ENCODE results near the gene ENHO. TPM values are rescaled to one million over a fixed set of nuclear protein-coding genes. Genes with fewer than 3 reads are reported as not detected.

The ENHO gene
- total RNA-seq, 1 donor from 2014 or later = 0.86 TPM

- no peak for DNase-seq (ENCODE audit: extremely low spot score, unreplicated experiment)
- H3K27ac Mint-ChIP-seq (ENCODE audit: unreplicated experiment) = no peak overlapping the region
- H3K4me1 Mint-ChIP-seq (ENCODE audit: unreplicated experiment) = peaks cover 25% of the 10 kb centered on the region
- H3K27me3 Mint-ChIP-seq (ENCODE audit: unreplicated experiment) = peaks cover 8% of the 10 kb centered on the region
- H3K36me3 Mint-ChIP-seq (ENCODE audit: unreplicated experiment) = no peaks in the 10 kb centered on the region
- no peak overlapping the region for H3K4me3 Mint-ChIP-seq (ENCODE audit: unreplicated experiment)
- H3K9me3 Mint-ChIP-seq (ENCODE audit: unreplicated experiment) = no peaks in the 10 kb centered on the region
- TF ChIP-seq, protein P1, sequence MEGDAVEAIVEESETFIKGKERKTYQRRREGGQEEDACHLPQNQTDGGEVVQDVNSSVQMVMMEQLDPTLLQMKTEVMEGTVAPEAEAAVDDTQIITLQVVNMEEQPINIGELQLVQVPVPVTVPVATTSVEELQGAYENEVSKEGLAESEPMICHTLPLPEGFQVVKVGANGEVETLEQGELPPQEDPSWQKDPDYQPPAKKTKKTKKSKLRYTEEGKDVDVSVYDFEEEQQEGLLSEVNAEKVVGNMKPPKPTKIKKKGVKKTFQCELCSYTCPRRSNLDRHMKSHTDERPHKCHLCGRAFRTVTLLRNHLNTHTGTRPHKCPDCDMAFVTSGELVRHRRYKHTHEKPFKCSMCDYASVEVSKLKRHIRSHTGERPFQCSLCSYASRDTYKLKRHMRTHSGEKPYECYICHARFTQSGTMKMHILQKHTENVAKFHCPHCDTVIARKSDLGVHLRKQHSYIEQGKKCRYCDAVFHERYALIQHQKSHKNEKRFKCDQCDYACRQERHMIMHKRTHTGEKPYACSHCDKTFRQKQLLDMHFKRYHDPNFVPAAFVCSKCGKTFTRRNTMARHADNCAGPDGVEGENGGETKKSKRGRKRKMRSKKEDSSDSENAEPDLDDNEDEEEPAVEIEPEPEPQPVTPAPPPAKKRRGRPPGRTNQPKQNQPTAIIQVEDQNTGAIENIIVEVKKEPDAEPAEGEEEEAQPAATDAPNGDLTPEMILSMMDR (IDR thresholded peaks at IDR 0.05) = no peak
These were observed 34.2 kb upstream of the ENHO start for GRCh38 chr9:34556949-34557348.

GRCh38 chr9:34555936-34556525 is 33.2 kb upstream of the ENHO start:
- peaks cover 24% of the 10 kb centered on the region for H3K4me1 Mint-ChIP-seq (ENCODE audit: unreplicated experiment)
- H3K4me3 Mint-ChIP-seq (ENCODE audit: unreplicated experiment) = no peak overlapping the region
- TF ChIP-seq, protein P1 (IDR thresholded peaks at IDR 0.05) = no peak
- no peaks in the 10 kb centered on the region for H3K36me3 Mint-ChIP-seq (ENCODE audit: unreplicated experiment)
- peaks cover 8% of the 10 kb centered on the region for H3K27me3 Mint-ChIP-seq (ENCODE audit: unreplicated experiment)
- DNase-seq (ENCODE audit: extremely low spot score, unreplicated experiment) = no peak
- H3K9me3 Mint-ChIP-seq (ENCODE audit: unreplicated experiment) = no peaks in the 10 kb centered on the region
- H3K27ac Mint-ChIP-seq (ENCODE audit: unreplicated experiment) = no peak overlapping the region

DNA sequence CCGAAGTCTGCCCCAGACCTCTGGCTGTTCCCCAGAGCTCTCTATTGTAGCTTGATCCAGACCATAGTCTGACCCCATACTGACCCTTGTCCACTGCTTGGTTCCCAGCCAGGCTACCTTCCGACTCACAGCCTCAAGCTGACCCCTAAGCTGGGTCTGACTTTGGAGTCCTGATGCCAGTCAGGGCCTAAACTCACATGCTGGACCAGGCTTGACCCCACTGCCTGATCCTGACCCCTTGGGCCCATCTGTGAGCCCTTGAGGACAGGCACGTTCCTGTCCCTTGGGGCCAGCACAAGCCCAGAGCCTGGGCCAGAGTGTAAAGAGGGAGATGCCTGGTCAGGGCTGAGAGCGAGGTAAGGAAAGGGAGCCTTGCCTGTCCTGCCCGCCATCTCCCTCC is 32.7 kb upstream of the ENHO start:
- no peak overlapping the region for H3K27ac Mint-ChIP-seq (ENCODE audit: unreplicated experiment)
- DNase-seq (ENCODE audit: extremely low spot score, unreplicated experiment) = no peak
- no peaks in the 10 kb centered on the region for H3K9me3 Mint-ChIP-seq (ENCODE audit: unreplicated experiment)
- no peak overlapping the region for H3K4me3 Mint-ChIP-seq (ENCODE audit: unreplicated experiment)
- TF ChIP-seq, protein P1 (IDR thresholded peaks at IDR 0.05) = no peak
- H3K4me1 Mint-ChIP-seq (ENCODE audit: unreplicated experiment) = peaks cover 24% of the 10 kb centered on the region
- no peaks in the 10 kb centered on the region for H3K36me3 Mint-ChIP-seq (ENCODE audit: unreplicated experiment)
- H3K27me3 Mint-ChIP-seq (ENCODE audit: unreplicated experiment) = peaks cover 8% of the 10 kb centered on the region

GRCh38 chr9:34555002-34555348 is 32.2 kb upstream of the ENHO start:
- H3K4me3 Mint-ChIP-seq (ENCODE audit: unreplicated experiment) = no peak overlapping the region
- TF ChIP-seq, protein P1 (IDR thresholded peaks at IDR 0.05) = no peak
- no peak overlapping the region for H3K27ac Mint-ChIP-seq (ENCODE audit: unreplicated experiment)
- H3K27me3 Mint-ChIP-seq (ENCODE audit: unreplicated experiment) = peaks cover 5% of the 10 kb centered on the region
- DNase-seq (ENCODE audit: extremely low spot score, unreplicated experiment) = no peak
- H3K36me3 Mint-ChIP-seq (ENCODE audit: unreplicated experiment) = no peaks in the 10 kb centered on the region
- no peaks in the 10 kb centered on the region for H3K9me3 Mint-ChIP-seq (ENCODE audit: unreplicated experiment)
- H3K4me1 Mint-ChIP-seq (ENCODE audit: unreplicated experiment) = peaks cover 19% of the 10 kb centered on the region

GRCh38 chr9:34554211-34555001 is 31.6 kb upstream of the ENHO start:
- H3K4me1 Mint-ChIP-seq (ENCODE audit: unreplicated experiment) = peaks cover 16% of the 10 kb centered on the region
- H3K9me3 Mint-ChIP-seq (ENCODE audit: unreplicated experiment) = no peaks in the 10 kb centered on the region
- no peak for DNase-seq (ENCODE audit: extremely low spot score, unreplicated experiment)
- no peaks in the 10 kb centered on the region for H3K36me3 Mint-ChIP-seq (ENCODE audit: unreplicated experiment)
- no peak overlapping the region for H3K4me3 Mint-ChIP-seq (ENCODE audit: unreplicated experiment)
- TF ChIP-seq, protein P1 (IDR thresholded peaks at IDR 0.05) = no peak
- no peak overlapping the region for H3K27ac Mint-ChIP-seq (ENCODE audit: unreplicated experiment)
- H3K27me3 Mint-ChIP-seq (ENCODE audit: unreplicated experiment) = peaks cover 5% of the 10 kb centered on the region
